HG02759 (cell line): ENCODE data around the gene SMC1B.
"Not testable (repeated sequence)": the region's sequence is repeated elsewhere in the genome, so short reads cannot be mapped to it uniquely, and the experiment has no call there.

ENCODE experiments used
- ATAC-seq: cut with Tn5 transposase; IDR thresholded peaks from one replicate; pipeline ENCODE4 v1.9.1; 2021; ENCODE audit warnings: mild to moderate bottlenecking, moderate library complexity; ENCODE audit not compliant: unreplicated experiment

The SMC1B gene

DNA sequence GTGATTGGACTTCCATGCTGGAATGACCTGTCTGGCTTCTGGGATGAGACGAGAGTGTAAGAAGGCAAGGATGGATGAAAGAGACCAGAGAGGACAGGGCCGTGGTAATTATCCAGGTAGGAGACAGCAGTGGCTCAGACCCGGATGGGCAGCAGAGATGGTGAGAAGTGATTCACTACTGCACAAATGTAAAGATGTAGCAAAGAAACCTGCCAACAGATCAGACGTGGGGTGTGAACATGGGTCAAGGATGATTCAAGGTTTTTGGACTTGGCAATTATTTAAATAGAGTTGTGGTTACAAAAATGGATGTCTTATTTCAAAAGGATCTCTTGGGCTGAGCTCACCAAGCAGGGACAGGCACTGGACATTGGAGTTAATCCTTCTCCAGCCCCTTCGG, 32.8 kb upstream of the SMC1B start:
- no peak for ATAC-seq

DNA sequence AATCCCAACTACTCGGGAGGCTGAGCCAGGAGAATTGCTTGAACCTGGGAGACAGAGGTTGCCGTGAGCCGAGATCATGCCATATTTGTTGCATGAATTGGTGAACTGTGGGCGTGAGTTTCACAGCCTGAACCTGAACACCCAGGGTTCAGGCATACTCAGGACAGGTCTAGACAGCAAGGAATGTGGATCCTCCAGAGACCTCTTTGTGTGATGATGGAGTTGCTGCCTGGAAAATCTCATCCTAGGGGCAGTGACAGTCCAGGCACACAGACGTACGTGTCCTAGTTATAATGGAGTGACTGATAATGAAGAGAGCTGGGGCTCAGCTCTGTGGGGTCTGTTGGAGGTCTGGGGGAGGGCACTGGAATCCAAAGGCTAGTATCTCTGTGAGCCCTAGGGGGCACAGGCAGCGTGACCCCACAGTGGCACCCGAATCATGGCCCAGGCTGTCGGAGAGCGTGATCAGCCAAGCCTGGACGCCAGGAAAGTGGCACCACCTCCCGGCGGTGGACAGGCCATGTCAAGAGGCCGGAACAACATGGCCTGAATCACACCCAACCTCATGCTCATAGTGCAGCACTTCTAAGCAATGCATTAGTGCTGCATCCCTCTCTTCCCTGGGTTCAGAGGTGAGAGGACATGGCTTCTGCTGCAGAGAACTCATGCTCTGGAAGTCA, 31.8 kb upstream of the SMC1B start:
- no peak for ATAC-seq

DNA sequence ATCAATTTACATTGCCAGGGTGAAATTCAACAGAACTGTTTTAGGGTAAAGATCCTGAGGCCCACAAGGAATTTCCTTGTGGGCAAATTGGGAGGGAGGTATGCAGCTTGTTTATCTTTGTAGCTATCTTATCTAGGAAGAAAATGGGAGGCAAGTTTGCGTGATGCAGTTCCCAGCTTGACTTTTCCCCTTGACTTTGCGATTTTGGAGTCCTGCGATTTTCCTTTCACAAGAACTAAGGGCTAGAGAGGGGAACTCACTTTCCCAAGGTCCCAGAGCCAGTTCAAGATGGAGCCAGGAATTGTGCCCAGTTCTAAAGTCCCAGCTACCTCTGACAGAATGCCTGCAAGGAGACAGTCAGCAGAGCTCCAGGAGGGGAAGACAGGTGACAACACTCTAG, 30.8 kb upstream of the SMC1B start:
- ATAC-seq = no peak

DNA sequence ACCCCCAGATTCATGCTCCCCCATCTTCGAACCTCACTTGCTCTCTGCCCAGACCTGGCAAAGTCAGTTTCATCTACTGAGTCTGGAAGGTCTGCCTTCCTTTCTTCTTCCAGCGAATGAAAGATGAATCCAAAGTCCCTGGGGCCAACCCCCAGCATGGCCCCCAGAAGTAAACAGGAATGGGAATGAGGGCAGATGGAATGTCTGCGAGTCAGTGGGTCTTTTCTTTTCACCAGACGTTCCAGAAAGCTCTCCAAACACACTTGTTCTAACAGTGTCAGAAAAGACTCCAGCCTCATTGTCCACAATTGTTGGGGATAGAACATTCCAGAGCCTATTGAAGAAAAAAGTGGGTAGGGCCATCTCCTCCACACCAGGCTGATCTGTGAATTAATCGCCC, 28.7 kb upstream of the SMC1B start:
- no peak for ATAC-seq

DNA sequence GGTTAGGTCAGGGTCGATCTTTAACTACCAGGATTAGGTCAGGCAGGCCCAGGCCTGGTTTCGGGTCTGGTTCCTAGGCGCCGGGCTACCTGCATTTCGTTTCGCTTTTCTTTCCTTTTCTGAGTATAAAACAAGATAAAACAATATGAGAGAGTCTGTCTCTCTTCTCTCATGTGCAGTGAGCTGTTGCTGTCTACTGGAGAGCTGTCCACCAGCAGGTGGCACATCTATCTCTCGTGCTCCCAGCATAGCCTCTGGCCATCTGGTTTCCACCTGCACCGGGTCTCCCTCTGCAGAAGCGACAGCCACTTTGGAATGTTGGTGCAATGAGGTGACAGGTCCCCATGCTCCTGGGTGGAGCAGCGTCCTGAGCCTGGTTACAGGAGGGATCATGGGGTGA, 27.7 kb upstream of the SMC1B start:
- ATAC-seq = no peak

DNA sequence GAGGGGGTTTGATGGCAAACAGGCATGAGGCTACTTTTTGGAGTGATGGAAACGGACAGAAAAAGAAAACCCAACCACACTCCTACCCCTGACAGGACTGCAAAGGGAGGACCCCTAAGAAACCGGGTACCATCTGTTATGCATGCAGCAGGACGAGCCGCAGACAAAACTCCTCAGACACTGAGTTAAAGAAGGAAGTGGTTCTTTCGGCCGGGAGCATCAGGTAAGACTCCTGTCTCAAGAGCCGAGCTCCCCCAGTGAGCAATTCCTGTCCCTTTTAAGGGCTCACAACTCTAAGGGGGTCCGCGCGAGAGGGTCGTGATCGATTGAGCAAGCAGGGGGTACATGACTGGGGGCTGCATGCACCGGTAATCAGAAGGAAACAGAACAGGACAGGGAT, 27.3 kb upstream of the SMC1B start:
- ATAC-seq = not testable (repeated sequence)

DNA sequence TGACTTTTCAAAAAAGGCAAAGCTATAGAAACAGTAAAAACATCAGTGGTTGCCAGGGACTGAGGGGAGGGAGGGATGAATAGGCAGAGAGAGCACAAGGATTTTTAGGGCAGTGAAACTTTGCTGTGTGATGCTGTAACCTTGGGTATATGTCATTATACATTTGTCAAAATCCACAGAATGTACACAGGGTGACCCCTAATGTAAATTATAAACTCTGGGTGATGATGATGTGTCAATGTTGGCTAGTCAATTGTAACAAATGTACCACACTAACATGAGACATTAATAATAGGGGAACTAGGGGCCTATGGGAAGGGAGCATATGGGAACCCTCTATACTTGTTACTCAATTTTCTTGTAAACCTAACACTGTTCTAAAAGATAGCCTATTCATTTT, 24.9 kb upstream of the SMC1B start:
- ATAC-seq = no peak

DNA sequence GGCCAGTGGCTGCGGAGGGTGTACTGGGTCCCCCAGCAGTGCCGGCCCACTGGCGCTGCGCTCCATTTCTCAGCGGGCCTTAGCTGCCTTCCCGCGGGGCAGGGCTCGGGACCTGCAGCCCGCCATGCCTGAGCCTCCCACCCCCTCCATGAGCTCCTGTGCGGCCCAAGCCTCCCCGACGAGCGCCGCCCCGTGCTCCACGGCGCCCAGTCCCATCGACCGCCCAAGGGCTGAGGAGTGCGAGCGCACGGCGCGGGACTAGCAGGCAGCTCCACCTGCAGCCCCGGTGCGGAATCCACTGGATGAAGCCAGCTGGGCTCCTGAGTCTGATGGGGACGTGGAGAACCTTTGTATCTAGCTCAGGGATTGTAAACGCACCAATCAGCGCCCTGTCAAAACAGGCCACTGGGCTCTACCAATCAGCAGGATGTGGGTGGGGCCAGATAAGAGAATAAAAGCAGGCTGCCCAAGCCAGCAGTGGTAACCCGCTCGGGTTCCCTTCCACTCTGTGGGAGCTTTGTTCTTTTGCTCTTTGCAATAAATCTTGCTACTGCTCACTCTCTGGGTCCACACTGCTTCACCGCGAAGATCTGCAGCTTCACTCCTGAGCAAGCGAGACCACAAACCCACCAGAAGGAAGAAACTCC, 23.6 kb upstream of the SMC1B start:
- not testable (repeated sequence) for ATAC-seq

DNA sequence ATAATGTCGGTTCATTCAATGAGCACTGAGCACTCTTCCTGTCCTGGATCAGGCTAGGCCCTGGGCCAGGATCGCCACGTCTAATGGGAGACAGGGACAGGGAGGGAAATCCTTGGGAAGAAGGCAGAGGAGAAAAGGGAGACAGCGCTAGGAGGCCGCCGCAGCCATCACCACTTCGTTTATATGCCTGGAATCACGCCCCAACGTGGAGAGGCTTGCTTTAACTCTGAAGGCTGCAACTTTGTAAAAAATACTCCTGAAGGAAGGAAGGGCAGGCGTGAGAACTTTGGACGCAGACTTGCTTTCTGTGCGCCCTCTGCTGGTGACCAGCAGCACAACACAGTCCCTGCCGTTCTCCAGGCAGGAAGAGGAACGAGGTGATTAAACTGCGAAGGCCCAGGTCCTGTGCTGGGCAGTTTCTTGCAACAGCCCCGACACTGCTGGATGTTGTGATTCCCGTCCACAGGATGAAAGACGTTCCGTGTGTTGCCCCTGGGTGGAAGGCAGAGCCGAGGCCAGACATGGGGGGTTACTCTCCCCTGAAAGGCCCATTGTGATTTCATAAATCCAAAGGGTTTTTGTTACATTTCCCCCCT, 22.2 kb upstream of the SMC1B start:
- no peak for ATAC-seq

DNA sequence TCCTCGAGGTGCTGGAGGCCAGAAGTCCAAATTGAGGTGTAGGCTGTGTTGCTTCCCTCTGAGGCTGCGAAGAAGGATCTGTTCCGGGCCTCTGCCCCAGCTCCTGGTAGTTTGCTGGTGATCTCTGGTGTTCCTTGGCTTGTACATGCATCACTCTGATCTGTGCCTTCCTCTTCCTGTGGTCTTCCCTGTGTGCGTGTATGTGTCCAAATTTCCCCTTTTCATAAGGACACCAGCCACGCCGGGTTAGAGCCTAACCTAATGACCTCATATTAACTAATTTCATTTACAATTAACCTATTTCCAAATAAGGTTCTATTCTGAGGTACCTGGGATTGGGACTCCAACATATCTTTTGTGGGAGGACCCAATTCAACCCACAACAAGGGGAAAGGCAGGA, 21.6 kb upstream of the SMC1B start:
- ATAC-seq = no peak

DNA sequence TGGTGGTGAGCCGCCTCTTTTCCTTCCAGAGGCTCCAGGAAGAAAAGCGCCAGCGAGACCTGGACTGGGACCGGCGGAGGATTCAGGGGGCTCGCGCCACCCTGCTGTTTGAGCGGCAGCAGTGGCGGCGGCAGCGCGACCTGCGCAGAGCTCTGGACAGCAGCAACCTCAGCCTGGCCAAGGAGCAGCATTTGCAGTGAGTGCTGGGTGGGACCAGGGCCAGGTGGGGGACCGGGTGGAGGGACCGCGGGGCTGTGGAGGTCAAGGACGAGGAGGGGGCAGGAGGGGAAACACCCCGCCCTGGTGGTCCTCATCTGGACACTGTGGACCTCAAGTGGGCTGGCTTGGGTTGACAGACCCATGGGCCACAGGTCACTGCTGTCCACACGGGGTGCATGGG, 17.5 kb upstream of the SMC1B start:
- ATAC-seq = no peak

DNA sequence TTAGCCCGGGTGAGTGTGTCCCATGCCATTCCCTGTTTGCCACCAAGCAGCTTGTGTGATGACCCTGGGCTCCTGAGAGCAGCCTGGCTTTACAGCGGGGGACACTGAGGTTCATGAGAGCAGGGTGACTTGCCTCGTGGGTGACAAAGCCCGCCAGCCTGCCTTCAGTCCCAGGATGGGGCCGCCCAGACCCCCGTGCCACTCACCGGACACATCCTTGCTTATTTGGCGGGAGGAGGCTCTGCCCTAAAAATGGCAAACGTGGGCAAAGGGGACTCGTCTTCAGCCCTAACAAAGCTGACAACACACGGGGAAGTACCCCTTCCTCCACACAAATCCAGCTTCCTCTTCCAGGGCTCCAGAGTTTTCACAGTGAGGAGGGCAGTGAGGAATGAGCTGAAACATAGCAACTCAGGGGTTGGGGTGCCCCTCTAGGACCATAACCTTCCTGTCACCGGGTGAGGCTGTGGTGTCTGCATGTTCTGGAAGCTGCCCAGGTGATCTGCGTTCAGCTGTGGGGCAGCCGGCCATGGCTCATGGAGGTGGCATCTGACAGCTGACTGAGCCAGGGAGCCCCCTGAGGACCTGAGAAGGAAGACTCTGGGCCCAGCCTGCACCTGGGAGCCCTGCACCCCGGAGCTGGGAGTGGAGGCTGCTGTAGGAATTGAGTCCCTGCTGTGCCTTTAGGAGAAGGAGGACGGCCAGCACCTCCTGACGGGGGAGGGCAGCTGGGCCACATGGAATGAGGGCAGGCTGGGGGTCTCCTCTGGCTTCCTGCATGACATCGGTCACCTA, 16.8 kb upstream of the SMC1B start:
- ATAC-seq = no peak

DNA sequence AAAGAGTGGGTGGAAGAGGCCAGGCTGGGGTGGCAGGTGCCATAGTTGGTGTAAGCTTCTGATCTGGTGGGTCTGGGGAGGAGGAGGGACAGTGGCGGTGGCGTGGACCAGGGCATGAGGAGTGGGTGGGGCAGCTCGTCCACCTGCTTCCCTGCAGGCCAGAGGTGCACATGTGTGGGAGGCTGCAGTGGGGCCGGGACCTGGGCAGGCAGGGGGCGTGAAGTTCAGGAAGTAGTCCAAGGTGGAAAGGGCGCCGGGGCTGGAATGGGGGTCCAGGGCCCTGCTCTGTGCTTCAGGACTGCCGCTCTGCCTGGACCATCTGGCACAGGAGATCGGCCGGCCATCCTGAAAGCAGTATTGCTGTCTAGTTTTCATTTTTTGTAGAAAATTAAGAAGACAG, 16.0 kb upstream of the SMC1B start:
- ATAC-seq = no peak

DNA sequence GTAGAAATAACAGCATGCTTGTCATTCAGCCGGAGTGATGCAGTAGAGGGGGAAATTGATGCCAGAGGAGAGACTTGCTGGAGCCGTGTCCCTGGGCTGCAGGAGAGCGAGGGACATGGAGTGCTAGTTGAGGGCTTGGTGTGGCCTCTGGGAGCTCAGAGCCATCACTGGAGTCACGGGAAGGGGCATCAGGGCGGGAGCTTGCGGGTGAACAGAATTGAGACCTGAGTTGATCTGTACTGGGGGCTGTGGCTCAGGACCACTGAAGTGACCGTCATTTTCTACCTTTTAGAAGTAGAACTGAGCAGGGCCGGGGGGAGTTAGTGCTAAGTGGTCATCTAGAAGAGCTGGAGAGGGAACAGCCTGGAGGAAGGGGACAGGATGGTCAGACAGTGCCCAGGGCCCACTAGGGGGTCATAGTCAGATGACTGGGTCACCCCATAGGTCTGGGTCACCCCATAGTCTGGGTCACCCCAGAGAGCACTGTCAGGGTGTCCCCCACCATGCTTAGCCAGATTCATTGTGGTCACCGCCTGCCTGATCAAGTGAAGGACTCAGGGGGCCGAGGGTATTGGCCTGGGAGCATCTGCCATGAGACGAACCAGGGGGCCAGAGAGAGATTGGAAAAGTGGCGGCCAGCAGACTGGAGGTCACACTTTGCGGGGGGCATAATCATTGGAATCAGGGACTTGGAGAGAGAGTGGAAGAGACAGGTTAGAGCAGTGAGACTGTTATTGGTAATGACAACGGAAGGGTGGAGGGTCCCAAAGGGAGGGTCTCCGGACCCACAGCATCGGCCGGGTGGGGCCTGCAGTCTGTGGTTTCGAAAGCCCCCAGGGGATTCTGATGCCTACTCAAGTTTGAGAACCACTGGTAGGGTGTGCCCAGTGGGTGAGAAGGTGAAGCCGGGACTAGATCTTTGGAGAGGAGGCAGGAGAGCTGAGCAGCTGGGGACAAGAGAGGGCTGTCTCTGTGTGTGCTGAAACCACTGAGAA, 15.3 kb upstream of the SMC1B start:
- ATAC-seq = no peak

DNA sequence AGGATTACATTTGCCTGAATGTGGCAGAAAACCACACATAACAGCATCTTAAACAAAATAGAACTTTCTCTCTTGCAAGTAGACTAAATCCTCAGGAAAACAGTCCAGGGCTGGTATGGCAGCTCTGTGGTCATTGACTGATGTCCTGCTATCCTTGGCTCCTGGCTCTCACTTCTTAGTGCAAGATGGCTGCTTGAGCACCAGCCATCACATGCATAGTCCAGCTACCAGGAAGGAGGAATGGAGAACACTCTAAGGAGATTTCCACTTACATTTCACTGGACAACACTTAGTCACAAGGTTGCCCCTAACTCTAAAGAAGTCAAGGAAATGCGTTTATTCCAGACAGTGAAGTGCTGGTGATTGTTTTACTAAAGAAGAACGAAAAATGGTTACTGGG, 13.7 kb upstream of the SMC1B start:
- ATAC-seq = no peak

DNA sequence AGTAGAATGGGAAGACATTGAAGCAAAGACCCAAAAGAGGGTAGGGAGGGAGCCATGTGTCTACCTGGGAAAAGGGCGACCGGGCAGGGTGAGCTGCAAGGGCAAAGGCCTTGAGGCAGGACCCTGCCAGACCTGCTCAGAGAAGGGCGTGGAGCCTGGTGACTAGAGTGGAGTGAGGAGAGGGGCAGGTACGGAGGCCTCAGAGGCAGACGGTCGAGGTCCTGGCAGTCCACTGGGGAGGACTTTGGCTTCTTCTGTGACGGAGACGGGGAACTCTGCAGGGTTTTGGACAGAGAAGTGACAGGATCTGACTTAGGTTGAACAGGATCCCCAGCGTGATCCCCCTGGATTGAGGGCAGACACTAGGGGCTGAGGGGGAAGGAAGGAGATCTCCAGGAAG, 13.0 kb upstream of the SMC1B start:
- ATAC-seq = no peak

DNA sequence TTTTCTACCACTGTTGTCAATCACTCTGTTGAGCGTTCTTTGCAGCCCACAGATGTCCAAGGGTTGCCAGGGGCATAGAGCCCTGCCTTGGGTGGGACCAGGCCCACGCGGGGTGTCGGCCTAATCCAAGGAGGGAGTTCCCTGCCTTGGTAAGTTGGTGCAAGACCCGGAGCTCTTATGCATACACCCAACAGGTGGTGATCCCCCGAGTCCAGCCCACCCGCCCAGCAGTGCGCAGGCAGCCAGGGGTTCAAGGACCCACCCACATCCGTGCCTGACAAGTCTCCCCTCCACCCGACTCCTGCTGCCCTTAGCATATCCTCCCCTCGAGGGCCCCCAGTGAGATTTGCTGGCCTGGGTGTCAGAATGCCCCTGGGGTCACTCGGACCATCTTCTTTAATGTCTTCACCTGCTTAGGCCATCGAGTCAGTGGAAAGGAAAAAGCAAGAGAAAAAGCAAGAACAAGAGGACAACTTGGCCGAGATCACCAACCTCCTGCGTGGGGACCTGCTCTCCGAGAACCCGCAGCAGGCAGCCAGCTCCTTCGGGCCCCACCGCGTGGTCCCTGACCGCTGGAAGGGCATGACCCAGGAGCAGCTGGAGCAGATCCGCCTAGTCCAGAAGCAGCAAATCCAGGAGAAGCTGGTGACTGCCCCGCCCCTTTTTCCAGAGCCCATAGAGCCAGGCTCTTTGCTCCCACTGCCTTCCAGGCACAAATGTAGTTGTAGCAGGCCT, 12.3 kb upstream of the SMC1B start:
- ATAC-seq = no peak

DNA sequence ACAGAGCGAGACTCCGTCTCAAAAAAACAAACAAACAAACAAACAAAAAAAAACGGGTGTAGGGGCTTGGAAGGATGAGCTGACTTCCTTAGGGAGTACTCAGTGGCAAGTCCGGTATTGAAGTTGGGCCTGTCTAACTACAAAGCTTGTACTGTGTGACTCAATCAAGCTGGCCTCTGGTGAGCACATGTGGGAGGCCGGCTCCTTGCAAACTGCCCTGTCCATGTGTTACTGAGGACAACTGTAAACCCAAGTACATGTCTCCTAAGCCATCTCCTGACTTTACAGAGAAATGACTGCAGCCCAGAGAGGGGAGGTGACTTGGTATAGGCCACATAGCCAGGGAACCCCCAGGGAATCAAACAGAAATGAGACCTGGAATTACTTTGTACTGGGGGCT, 11.7 kb upstream of the SMC1B start:
- ATAC-seq = no peak

DNA sequence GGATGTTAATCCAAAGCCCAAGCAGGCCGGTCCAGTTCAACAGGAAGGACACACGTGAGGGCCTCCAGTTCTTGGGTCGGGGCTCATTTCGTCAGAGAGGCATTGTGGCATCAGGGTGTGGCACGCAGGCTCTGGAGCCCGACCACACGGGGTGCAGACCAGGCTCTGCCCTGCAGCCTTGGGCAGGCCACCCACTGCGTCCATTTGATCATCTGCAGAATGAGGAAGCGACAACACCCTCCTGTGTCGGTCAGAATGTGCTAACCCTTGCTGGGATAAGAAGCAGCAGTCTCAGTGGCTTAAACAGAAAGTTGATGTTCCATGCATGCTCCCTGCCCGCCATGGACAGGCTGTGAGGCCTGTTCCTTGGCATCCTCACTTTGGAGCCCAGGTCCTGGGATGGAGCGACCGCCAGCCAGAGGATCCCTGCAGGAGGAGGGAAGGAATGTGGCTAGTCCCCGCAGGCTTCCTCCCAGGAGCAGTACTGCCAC, 10.9 kb upstream of the SMC1B start:
- no peak for ATAC-seq

DNA sequence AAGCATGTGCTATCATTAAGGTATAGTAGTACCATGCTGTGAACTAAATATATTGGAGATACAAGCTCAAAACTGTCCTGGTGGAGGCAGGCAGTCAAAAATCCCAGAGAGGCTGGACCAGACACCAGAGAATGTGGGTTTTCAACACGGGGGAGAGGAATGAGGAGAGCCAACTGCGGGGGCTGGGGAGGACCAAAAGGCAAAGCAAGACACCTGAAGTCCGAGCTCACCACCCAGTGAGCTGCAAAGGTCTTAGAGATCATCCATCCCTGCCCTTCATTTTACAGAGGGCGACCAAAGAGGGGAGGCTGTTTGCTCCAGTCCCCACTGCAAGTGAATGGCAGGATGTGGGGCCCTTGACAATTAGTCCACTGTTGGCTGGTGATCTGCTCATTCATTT, 10.1 kb upstream of the SMC1B start:
- no peak for ATAC-seq
